ENCODE data around the gene GNB1L. TPM values are rescaled to one million over a fixed set of nuclear protein-coding genes. Genes with fewer than 3 reads are reported as not detected.

Gene GNB1L
- total and polyA plus RNA-seq, 2 of the 13 experiments (the other 11 are each of a cell fraction or from before 2014, with no cell fraction given): 2.5 to 7.4 TPM

GRCh38 chr22:19772673-19773469 is 81.8 kb downstream of the GNB1L start:
- Histone ChIP-seq H3K27me3 (ENCODE audit: control insufficient read depth in 1 of 2, insufficient read depth in 2 of 2, low read length in 2 of 2) (peaks cover 16 to 87% of the 10 kb centered on the region in 2 experiments; a peak in 4 of 5 replicates), H3K4me2 (ENCODE audit: low read depth, low read length) (no peak overlapping the region), H2AFZ (ENCODE audit: low read length) (no peak overlapping the region), H3K36me3 (replicated peaks in 1 of 2; ENCODE audit: control insufficient read depth in 1 of 2, insufficient read depth in 2 of 2, low read length in 2 of 2) (no peaks in the 10 kb centered on the region), H3K9me3 (ENCODE audit: low read length) (no peaks in the 10 kb centered on the region), H3K79me2 (ENCODE audit: insufficient read depth, low read length) (no peaks in the 10 kb centered on the region), H3K4me3 (replicated peaks in 1 of 3; ENCODE audit: insufficient read depth in 1 of 3, low read depth in 2 of 3, low read length in 3 of 3) (no peak overlapping the region), H3K27ac (ENCODE audit: extremely low read length, insufficient read depth, low read length) (no peak overlapping the region), H4K20me1 (ENCODE audit: insufficient read depth, low read length) (peaks cover 4% of the 10 kb centered on the region; the same call in 1 of the 2 replicates), H3K9ac (ENCODE audit: insufficient read depth, low read depth, low read length) (no peak overlapping the region), H3K4me1 (ENCODE audit: insufficient read depth, low read length) (peaks cover 8% of the 10 kb centered on the region)
- peak; percentile 48 for ATAC-seq
- no TSS peak for BruUV-seq (replicated peaks)
- TF ChIP-seq HNRNPLL (IDR thresholded peaks at IDR 0.05; ENCODE audit: low read depth, low read length, poor library complexity, severe bottlenecking) (peak; percentile 16), XBP1 (CRISPR knock-in tag; IDR thresholded peaks at IDR 0.05) (no peak), EED (CRISPR knock-in tag; IDR thresholded peaks at IDR 0.05) (0 out of 2 replicates have a peak, but pooled peaks have one; percentile 45), ZNF772 (CRISPR knock-in tag; IDR thresholded peaks at IDR 0.05) (0 out of 2 replicates have a peak, but pooled peaks have one; percentile 25)
- in situ Hi-C loops (cut with HindIII; ENCODE audit: extremely low pct_ligation_motif_present, low pct_unique_long_range_greater_than_20kb) (no loop called here), intact Hi-C loops (cut with micrococcal nuclease; ENCODE audit: unreplicated experiment) (no loop called here)
- FAIRE-seq: no peak
- 27% methylated on average over 14 of the region's 25 CpGs for WGBS (ENCODE audit: low lambda C conversion rate)
- ChIA-PET CTCF (ENCODE audit: low intra/inter-chr PET ratio, low total read pairs) (no interaction called here), POLR2A (no interaction called here)
- no peak for DNase-seq (ENCODE audit: low spot score)

- DNase-seq (ENCODE audit: low spot score) (no peak), ATAC-seq (no peak), FAIRE-seq (no peak)
- intact Hi-C loops (cut with micrococcal nuclease; ENCODE audit: unreplicated experiment): no loop called here
- H2AFZ ChIP-seq (ENCODE audit: low read length): no peak overlapping the region
- no peak overlapping the region for H3K9ac ChIP-seq (ENCODE audit: insufficient read depth, low read depth, low read length)
- H3K4me1 ChIP-seq (ENCODE audit: insufficient read depth, low read length): peaks cover 13% of the 10 kb centered on the region
- in situ Hi-C loops (cut with HindIII; ENCODE audit: extremely low pct_ligation_motif_present, low pct_unique_long_range_greater_than_20kb): no loop called here
- H3K4me2 ChIP-seq (ENCODE audit: low read depth, low read length): no peak overlapping the region
- H3K36me3 ChIP-seq (replicated peaks in 1 of 2; ENCODE audit: control insufficient read depth in 1 of 2, insufficient read depth in 2 of 2, low read length in 2 of 2): no peaks in the 10 kb centered on the region
- no TSS peak for BruUV-seq (replicated peaks)
- H3K9me3 ChIP-seq (ENCODE audit: low read length): no peaks in the 10 kb centered on the region
- peaks cover 4% of the 10 kb centered on the region; the same call in 1 of the 2 replicates for H4K20me1 ChIP-seq (ENCODE audit: insufficient read depth, low read length)
- peaks cover 19 to 91% of the 10 kb centered on the region in 2 experiments; a peak in 4 of 5 replicates for H3K27me3 ChIP-seq (ENCODE audit: control insufficient read depth in 1 of 2, insufficient read depth in 2 of 2, low read length in 2 of 2)
- WGBS (ENCODE audit: low lambda C conversion rate): 5% methylated on average over 4 of the region's 4 CpGs
- ChIA-PET POLR2A (no interaction called here), CTCF (ENCODE audit: low intra/inter-chr PET ratio, low total read pairs) (no interaction called here)
- no peaks in the 10 kb centered on the region for H3K79me2 ChIP-seq (ENCODE audit: insufficient read depth, low read length)
- H3K27ac ChIP-seq (ENCODE audit: extremely low read length, insufficient read depth, low read length): no peak overlapping the region
- no peak overlapping the region for H3K4me3 ChIP-seq (replicated peaks in 1 of 3; ENCODE audit: insufficient read depth in 1 of 3, low read depth in 2 of 3, low read length in 3 of 3)
- no peak for TF ChIP-seq BATF2 (CRISPR knock-in tag; IDR thresholded peaks at IDR 0.05)
- TF ChIP-seq AHDC1 (CRISPR knock-in tag; IDR thresholded peaks at IDR 0.05; ENCODE audit: borderline replicate concordance): no peak
- no peak for TF ChIP-seq FOXM1 (CRISPR knock-in tag; IDR thresholded peaks at IDR 0.05)
- TF ChIP-seq ZNF691 (CRISPR knock-in tag; IDR thresholded peaks at IDR 0.05; ENCODE audit: borderline replicate concordance, low read depth): no peak
- no peak for TF ChIP-seq ZNF383 (CRISPR knock-in tag; IDR thresholded peaks at IDR 0.05; ENCODE audit: borderline replicate concordance)
- TF ChIP-seq ZFP82 (CRISPR knock-in tag; IDR thresholded peaks at IDR 0.05; ENCODE audit: borderline replicate concordance): no peak
- no peak for TF ChIP-seq ZNF777 (CRISPR knock-in tag; IDR thresholded peaks at IDR 0.05)
These were observed 82.3 kb downstream of the GNB1L start for GRCh38 chr22:19772422-19772672.

Data from HepG2 (cell line).